Stimulated activated CD4-positive, alpha-beta T cell treated with anti-CD3 and anti-CD28 coated beads, TNF-alpha, amount 100 ng/mL, for 48 hours (primary cell): ENCODE results near the gene FAM228A.
A peak's percentile ranks its signal among the peaks of the same experiment; 100 is the strongest.
"Not testable (repeated sequence)": the region's sequence is repeated elsewhere in the genome, so short reads cannot be mapped to it uniquely, and the experiment has no call there.

Source experiments
- DNase-seq, 3 donors: peaks; one replicate each; pipeline ENCODE4 v3.0.0-alpha.2; 2020; ENCODE audit warnings: low read depth in 3 of 3

FAM228A gene

GRCh38 chr2:24174851-24175277 lies at the start of gene FAM228A:
FAM228A (plus strand) TSS chr2:24175053; CDS start chr2:24175481, 428 bp downstream.
- DNase-seq: no peak

GRCh38 chr2:24125956-24126355 lies 48.9 kb upstream of the FAM228A start:
- no peak for DNase-seq

GRCh38 chr2:24132543-24132942 lies 42.3 kb upstream of the FAM228A start:
- no peak for DNase-seq

- DNase-seq: not testable (repeated sequence)
Measured at GRCh38 chr2:24140305-24140704, 34.5 kb upstream of the FAM228A start.

GRCh38 chr2:24147364-24147763 lies 27.5 kb upstream of the FAM228A start:
- no peak for DNase-seq

GRCh38 chr2:24152413-24153197 lies 22.2 kb upstream of the FAM228A start:
- no peak for DNase-seq

- DNase-seq: no peak
Measured at GRCh38 chr2:24153478-24153877, 21.4 kb upstream of the FAM228A start.

GRCh38 chr2:24158131-24158530 lies 16.7 kb upstream of the FAM228A start:
- DNase-seq: no peak

- no peak for DNase-seq
Measured at GRCh38 chr2:24159708-24160107, 15.1 kb upstream of the FAM228A start.

GRCh38 chr2:24160761-24161160 lies 14.1 kb upstream of the FAM228A start:
- no peak for DNase-seq

- DNase-seq: no peak
Measured at GRCh38 chr2:24162494-24162893, 12.4 kb upstream of the FAM228A start.

GRCh38 chr2:24163186-24163585 lies 11.7 kb upstream of the FAM228A start:
- no peak for DNase-seq

GRCh38 chr2:24163601-24164000 lies 11.3 kb upstream of the FAM228A start:
- no peak for DNase-seq

- peak; percentile 9 to 26 (median 18) for DNase-seq
Measured at GRCh38 chr2:24164416-24164973, 10.4 kb upstream of the FAM228A start.

- no peak for DNase-seq
Measured at GRCh38 chr2:24169023-24169422, 5.8 kb upstream of the FAM228A start.

GRCh38 chr2:24175631-24176187 lies 856 bp downstream of the FAM228A start:
- DNase-seq: no peak

GRCh38 chr2:24176326-24176725 lies 1.5 kb downstream of the FAM228A start:
- no peak for DNase-seq

- DNase-seq: no peak
Measured at GRCh38 chr2:24179683-24180082, 4.8 kb downstream of the FAM228A start.

GRCh38 chr2:24181849-24182248 lies 7.0 kb downstream of the FAM228A start:
- no peak for DNase-seq

- DNase-seq: no peak
Measured at GRCh38 chr2:24182507-24182906, 7.7 kb downstream of the FAM228A start.

- DNase-seq: no peak
Measured at GRCh38 chr2:24183366-24184069, 8.7 kb downstream of the FAM228A start.

- DNase-seq: no peak
Measured at GRCh38 chr2:24189551-24189950, 14.7 kb downstream of the FAM228A start.
